SK-N-SH (cell line): Measurements from ENCODE around the gene BBS9.

ENCODE experiments used
- ELF1 ChIP-seq: IDR thresholded peaks from 2 replicates; pipeline ENCODE4 v1.4.0; 2012
- JUND ChIP-seq: IDR thresholded peaks from 2 replicates; pipeline ENCODE4 v1.4.0; 2012
- MAX ChIP-seq: IDR thresholded peaks from 2 replicates; pipeline ENCODE4 v1.4.0; 2012; ENCODE audit warnings: low read depth
- TF ChIP-seq, protein P1 (sequence below): IDR thresholded peaks from 2 replicates; pipeline ENCODE4 v1.6.1; 2012; ENCODE audit warnings: mild to moderate bottlenecking, low read depth, low read length, moderate library complexity
- TF ChIP-seq, protein P2 (sequence below): fragments of 200-600 bp; sonication (generic); IDR thresholded peaks from 2 replicates; pipeline ENCODE4 v1.6.1; 2017; ENCODE audit warnings: antibody characterized with exemption, mild to moderate bottlenecking, moderate library complexity

DNA sequence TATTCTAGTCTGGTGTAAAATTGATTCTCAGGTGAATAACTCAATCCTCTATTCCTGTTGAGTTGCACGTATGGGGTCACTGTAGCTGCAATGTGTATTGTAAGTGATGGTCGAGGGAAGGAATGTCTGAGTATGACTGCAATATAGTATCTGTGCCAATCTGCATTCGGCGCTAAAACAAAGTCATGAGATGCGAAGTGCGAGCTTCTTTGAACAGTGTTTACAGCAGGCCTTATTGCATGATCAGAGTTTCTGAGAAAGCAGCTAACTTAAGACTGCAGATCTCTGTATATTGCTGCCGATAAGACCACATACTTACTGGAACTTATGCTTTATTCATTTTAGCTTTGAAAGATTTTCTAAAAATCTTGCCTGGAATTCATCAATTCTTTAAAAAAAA lies 434.3 kb downstream of the BBS9 start:
- no peak for TF ChIP-seq ELF1
- TF ChIP-seq, protein P1, sequence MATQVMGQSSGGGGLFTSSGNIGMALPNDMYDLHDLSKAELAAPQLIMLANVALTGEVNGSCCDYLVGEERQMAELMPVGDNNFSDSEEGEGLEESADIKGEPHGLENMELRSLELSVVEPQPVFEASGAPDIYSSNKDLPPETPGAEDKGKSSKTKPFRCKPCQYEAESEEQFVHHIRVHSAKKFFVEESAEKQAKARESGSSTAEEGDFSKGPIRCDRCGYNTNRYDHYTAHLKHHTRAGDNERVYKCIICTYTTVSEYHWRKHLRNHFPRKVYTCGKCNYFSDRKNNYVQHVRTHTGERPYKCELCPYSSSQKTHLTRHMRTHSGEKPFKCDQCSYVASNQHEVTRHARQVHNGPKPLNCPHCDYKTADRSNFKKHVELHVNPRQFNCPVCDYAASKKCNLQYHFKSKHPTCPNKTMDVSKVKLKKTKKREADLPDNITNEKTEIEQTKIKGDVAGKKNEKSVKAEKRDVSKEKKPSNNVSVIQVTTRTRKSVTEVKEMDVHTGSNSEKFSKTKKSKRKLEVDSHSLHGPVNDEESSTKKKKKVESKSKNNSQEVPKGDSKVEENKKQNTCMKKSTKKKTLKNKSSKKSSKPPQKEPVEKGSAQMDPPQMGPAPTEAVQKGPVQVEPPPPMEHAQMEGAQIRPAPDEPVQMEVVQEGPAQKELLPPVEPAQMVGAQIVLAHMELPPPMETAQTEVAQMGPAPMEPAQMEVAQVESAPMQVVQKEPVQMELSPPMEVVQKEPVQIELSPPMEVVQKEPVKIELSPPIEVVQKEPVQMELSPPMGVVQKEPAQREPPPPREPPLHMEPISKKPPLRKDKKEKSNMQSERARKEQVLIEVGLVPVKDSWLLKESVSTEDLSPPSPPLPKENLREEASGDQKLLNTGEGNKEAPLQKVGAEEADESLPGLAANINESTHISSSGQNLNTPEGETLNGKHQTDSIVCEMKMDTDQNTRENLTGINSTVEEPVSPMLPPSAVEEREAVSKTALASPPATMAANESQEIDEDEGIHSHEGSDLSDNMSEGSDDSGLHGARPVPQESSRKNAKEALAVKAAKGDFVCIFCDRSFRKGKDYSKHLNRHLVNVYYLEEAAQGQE = no peak
- no peak for TF ChIP-seq JUND
- TF ChIP-seq, protein P2, sequence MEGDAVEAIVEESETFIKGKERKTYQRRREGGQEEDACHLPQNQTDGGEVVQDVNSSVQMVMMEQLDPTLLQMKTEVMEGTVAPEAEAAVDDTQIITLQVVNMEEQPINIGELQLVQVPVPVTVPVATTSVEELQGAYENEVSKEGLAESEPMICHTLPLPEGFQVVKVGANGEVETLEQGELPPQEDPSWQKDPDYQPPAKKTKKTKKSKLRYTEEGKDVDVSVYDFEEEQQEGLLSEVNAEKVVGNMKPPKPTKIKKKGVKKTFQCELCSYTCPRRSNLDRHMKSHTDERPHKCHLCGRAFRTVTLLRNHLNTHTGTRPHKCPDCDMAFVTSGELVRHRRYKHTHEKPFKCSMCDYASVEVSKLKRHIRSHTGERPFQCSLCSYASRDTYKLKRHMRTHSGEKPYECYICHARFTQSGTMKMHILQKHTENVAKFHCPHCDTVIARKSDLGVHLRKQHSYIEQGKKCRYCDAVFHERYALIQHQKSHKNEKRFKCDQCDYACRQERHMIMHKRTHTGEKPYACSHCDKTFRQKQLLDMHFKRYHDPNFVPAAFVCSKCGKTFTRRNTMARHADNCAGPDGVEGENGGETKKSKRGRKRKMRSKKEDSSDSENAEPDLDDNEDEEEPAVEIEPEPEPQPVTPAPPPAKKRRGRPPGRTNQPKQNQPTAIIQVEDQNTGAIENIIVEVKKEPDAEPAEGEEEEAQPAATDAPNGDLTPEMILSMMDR = no peak
- TF ChIP-seq MAX = no peak
